Epithelial cell of proximal tubule (primary cell): ENCODE measurements around the gene OR10A4. TPM values are rescaled to one million over a fixed set of nuclear protein-coding genes. Genes with fewer than 3 reads are reported as not detected.
"Not testable (repeated sequence)": the region's sequence is repeated elsewhere in the genome, so short reads cannot be mapped to it uniquely, and the experiment has no call there.

ENCODE experiments used
- DNase-seq: peaks from one replicate; pipeline ENCODE4 v3.0.0-alpha.2; 2011; ENCODE audit warnings: low read depth
- H3K4me3 ChIP-seq: 2 replicates; pipeline ENCODE4 v1.5.1; 2011; ENCODE audit warnings: low read depth, mild to moderate bottlenecking, low read length
- CTCF ChIP-seq: conservative IDR thresholded peaks from 2 replicates; pipeline ENCODE4 v1.5.1; 2012; ENCODE audit warnings: low read depth, mild to moderate bottlenecking, low read length
- total RNA-seq: library from RNA; depleted of rRNA; stranded (reverse); fragments of >200 nt; gene quantifications from 2 replicates; pipeline ENCODE4 v1.2.3, GENCODE V29; 2015

OR10A4 gene
- total RNA-seq, 1 donor from 2014 or later, result not detected

GRCh38 chr11:6845383-6845782 lies 31.0 kb upstream of the OR10A4 start, which contains the start of gene OR10A5:
Gene OR10A5 (plus strand): TSS chr11:6845683. CDS start chr11:6845683, 0 bp downstream.
- no peak for TF ChIP-seq CTCF
- no peak for DNase-seq
- H3K4me3 ChIP-seq, result no peak within 1 kb of the TSS

- H3K4me3 ChIP-seq, result no peak overlapping the region
- no peak for DNase-seq
- no peak for TF ChIP-seq CTCF
Observed at GRCh38 chr11:6850526-6850925, 25.9 kb upstream of the OR10A4 start.

- DNase-seq, H3K4me3 ChIP-seq: not testable (repeated sequence)
Observed at GRCh38 chr11:6854801-6855200, 21.6 kb upstream of the OR10A4 start.

GRCh38 chr11:6855971-6856541 lies 20.4 kb upstream of the OR10A4 start:
- no peak for TF ChIP-seq CTCF
- DNase-seq, result peak; percentile 26
- no peak overlapping the region for H3K4me3 ChIP-seq

- no peak for DNase-seq
- H3K4me3 ChIP-seq, result no peak overlapping the region
- no peak for TF ChIP-seq CTCF
Observed at GRCh38 chr11:6856871-6857270, 19.6 kb upstream of the OR10A4 start.

GRCh38 chr11:6862961-6863360 lies 13.5 kb upstream of the OR10A4 start, which contains the start of gene OR10A2:
Gene OR10A2 (plus strand): TSS chr11:6863057. CDS start chr11:6869755, 6,698 bp downstream.
- no peak for DNase-seq
- TF ChIP-seq CTCF, result no peak
- no peak within 1 kb of the TSS for H3K4me3 ChIP-seq

- H3K4me3 ChIP-seq, result no peak overlapping the region
- no peak for TF ChIP-seq CTCF
- DNase-seq, result no peak
Observed at GRCh38 chr11:6864438-6864837, 12.0 kb upstream of the OR10A4 start.
